Mammary epithelial cell (primary cell): Measurements from ENCODE around the gene TFCP2L1.

Experiments used
- EZH2 ChIP-seq: IDR thresholded peaks from 2 replicates; pipeline ENCODE4 v1.6.1; 2012; ENCODE audit warnings: low read length, inconsistent platforms, borderline replicate concordance
- TF ChIP-seq, protein P1 (sequence below), 2 donors: IDR thresholded peaks in 1 of 2; conservative IDR thresholded peaks in 1 of 2; 2 replicates each; pipeline ENCODE4 v1.5.1; 2011 to 2012; ENCODE audit warnings: inconsistent platforms in 2 of 2, low read length in 2 of 2, mild to moderate bottlenecking in 2 of 2, control low read depth in 1 of 2, low read depth in 1 of 2; ENCODE audit not compliant: insufficient read depth in 1 of 2; ENCODE audit errors: extremely low read depth in 1 of 2

DNA sequence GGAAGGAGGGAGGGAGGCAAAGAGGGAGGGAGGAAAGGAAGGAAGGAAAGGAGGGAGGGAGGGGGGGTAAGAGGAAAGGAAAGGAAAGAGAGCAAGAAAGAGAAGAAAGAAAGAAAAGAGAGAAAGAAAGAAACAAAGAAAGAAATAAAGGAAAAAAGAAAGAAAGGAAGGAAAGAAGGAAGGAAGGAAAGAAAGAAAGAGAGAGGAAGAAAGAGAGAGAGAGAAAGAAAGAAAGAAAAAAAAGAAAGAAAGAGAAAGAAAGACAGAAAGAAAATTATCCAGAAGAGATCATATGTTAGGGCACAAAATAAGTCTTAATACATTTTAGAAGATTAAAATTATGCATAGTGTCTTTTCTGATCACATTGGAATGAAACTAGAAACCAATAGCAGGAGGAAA is 24.3 kb upstream of the TFCP2L1 start:
- TF ChIP-seq, protein P1, sequence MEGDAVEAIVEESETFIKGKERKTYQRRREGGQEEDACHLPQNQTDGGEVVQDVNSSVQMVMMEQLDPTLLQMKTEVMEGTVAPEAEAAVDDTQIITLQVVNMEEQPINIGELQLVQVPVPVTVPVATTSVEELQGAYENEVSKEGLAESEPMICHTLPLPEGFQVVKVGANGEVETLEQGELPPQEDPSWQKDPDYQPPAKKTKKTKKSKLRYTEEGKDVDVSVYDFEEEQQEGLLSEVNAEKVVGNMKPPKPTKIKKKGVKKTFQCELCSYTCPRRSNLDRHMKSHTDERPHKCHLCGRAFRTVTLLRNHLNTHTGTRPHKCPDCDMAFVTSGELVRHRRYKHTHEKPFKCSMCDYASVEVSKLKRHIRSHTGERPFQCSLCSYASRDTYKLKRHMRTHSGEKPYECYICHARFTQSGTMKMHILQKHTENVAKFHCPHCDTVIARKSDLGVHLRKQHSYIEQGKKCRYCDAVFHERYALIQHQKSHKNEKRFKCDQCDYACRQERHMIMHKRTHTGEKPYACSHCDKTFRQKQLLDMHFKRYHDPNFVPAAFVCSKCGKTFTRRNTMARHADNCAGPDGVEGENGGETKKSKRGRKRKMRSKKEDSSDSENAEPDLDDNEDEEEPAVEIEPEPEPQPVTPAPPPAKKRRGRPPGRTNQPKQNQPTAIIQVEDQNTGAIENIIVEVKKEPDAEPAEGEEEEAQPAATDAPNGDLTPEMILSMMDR (conservative IDR thresholded peaks at IDR 0.05 in 1 of 2, IDR thresholded peaks at IDR 0.05 in 1 of 2; ENCODE audit: extremely low read depth in 1 of 2, insufficient read depth in 1 of 2, low read depth in 1 of 2, low read length in 2 of 2): no peak
- TF ChIP-seq EZH2: no peak
